Colonic mucosa (tissue), 4 donors: ENCODE results near the gene TMEM63A. TPM values are rescaled to one million over a fixed set of nuclear protein-coding genes. Genes with fewer than 3 reads are reported as not detected.

Experiments
- DNase-seq: peaks from one replicate; pipeline ENCODE4 v3.0.0-alpha.2; 2020
- H3K27ac ChIP-seq: fragments of 200-600 bp; one replicate; pipeline ENCODE4 v1.8.0; 2021
- H3K27me3 ChIP-seq: fragments of 200-600 bp; one replicate; pipeline ENCODE4 v1.8.0; 2021
- H3K36me3 ChIP-seq: fragments of 200-600 bp; one replicate; pipeline ENCODE4 v1.8.0; 2021
- H3K4me1 ChIP-seq: fragments of 200-600 bp; one replicate; pipeline ENCODE4 v1.8.0; 2021; ENCODE audit warnings: mild to moderate bottlenecking
- H3K4me3 ChIP-seq: fragments of 200-600 bp; one replicate; pipeline ENCODE4 v1.8.0; 2021
- H3K9ac ChIP-seq, 2 donors: one replicate each; pipeline ENCODE4 v1.7.0; 2013; ENCODE audit warnings: control low read depth in 2 of 2, low read depth in 2 of 2, low read length in 2 of 2
- H3K9me3 ChIP-seq: fragments of 200-600 bp; one replicate; pipeline ENCODE4 v1.8.0; 2021
- CTCF ChIP-seq: fragments of 200-600 bp; IDR thresholded peaks from one replicate; pipeline ENCODE4 v1.8.0; 2022; ENCODE audit warnings: antibody characterized with exemption, mild to moderate bottlenecking
- intact Hi-C: fragments of 100-400 bp; cut with DNase I; formaldehyde crosslinking; loops from one replicate; pipeline ENCODE4 v1.14.1; 2022
- total RNA-seq, 2 donors: library from RNA; stranded (reverse); fragmentation: NEBNext Ultra II Directional in 1 of 2; extraction: Animal tissue kit (Norgen Biotek cat#: 25700) in 1 of 2; gene quantifications; one replicate each; pipeline ENCODE4 v1.2.1, GENCODE V29; 2021
- donor health status: healthy.
- donor health status: DM: no; HTN: no; CAD: no.
- donor health status: DM: no; HTN: no; CAD: no.

TMEM63A gene
- total RNA-seq, 2 donors from 2014 or later, result 124 to 165 TPM

- H3K27me3 ChIP-seq, result no peaks in the 10 kb centered on the region
- no peak for TF ChIP-seq CTCF
- H3K9me3 ChIP-seq, result no peaks in the 10 kb centered on the region
- H3K4me3 ChIP-seq, result no peak overlapping the region
- H3K36me3 ChIP-seq, result no peaks in the 10 kb centered on the region
- DNase-seq, result no peak
- intact Hi-C loops, result no loop called here
- H3K4me1 ChIP-seq, result no peaks in the 10 kb centered on the region
- H3K27ac ChIP-seq, result no peak overlapping the region
- no peak overlapping the region for H3K9ac ChIP-seq
These were observed 46.3 kb downstream of the TMEM63A start for GRCh38 chr1:225835856-225836255.

- intact Hi-C loops, result no loop called here
- Histone ChIP-seq H3K9me3 (no peaks in the 10 kb centered on the region), H3K27ac (no peak overlapping the region), H3K27me3 (no peaks in the 10 kb centered on the region), H3K4me1 (no peaks in the 10 kb centered on the region), H3K4me3 (no peak overlapping the region), H3K9ac (no peak overlapping the region), H3K36me3 (no peaks in the 10 kb centered on the region)
- TF ChIP-seq CTCF, result no peak
- DNase-seq, result no peak
These were observed 47.5 kb downstream of the TMEM63A start for GRCh38 chr1:225834417-225835329.

GRCh38 chr1:225830841-225831240 lies 51.3 kb downstream of the TMEM63A start:
- Histone ChIP-seq H3K27ac (no peak overlapping the region), H3K4me1 (no peaks in the 10 kb centered on the region), H3K9me3 (no peaks in the 10 kb centered on the region), H3K36me3 (no peaks in the 10 kb centered on the region), H3K4me3 (no peak overlapping the region), H3K27me3 (no peaks in the 10 kb centered on the region), H3K9ac (no peak overlapping the region)
- intact Hi-C loops, result no loop called here
- no peak for DNase-seq
- TF ChIP-seq CTCF, result no peak

GRCh38 chr1:225828706-225829345 lies 53.4 kb downstream of the TMEM63A start:
- Histone ChIP-seq H3K4me3 (no peak overlapping the region), H3K27me3 (no peaks in the 10 kb centered on the region), H3K9ac (no peak overlapping the region), H3K36me3 (no peaks in the 10 kb centered on the region), H3K4me1 (no peaks in the 10 kb centered on the region), H3K9me3 (no peaks in the 10 kb centered on the region), H3K27ac (no peak overlapping the region)
- DNase-seq, result no peak
- intact Hi-C loops, result no loop called here
- no peak for TF ChIP-seq CTCF

- Histone ChIP-seq H3K4me1 (no peaks in the 10 kb centered on the region), H3K27ac (no peak overlapping the region), H3K9ac (no peak overlapping the region), H3K9me3 (no peaks in the 10 kb centered on the region), H3K4me3 (no peak overlapping the region), H3K27me3 (no peaks in the 10 kb centered on the region), H3K36me3 (no peaks in the 10 kb centered on the region)
- intact Hi-C loops, result no loop called here
- DNase-seq, result no peak
- TF ChIP-seq CTCF, result no peak
These were observed 55.1 kb downstream of the TMEM63A start for GRCh38 chr1:225827076-225827475.
